GM19463 (cell line): ENCODE data around the gene ST6GALNAC6.

Experiments
- ATAC-seq: cut with Tn5 transposase; IDR thresholded peaks from one replicate; pipeline ENCODE4 v1.9.1; 2021; ENCODE audit warnings: mild to moderate bottlenecking, moderate library complexity; ENCODE audit not compliant: unreplicated experiment

ST6GALNAC6 gene

DNA sequence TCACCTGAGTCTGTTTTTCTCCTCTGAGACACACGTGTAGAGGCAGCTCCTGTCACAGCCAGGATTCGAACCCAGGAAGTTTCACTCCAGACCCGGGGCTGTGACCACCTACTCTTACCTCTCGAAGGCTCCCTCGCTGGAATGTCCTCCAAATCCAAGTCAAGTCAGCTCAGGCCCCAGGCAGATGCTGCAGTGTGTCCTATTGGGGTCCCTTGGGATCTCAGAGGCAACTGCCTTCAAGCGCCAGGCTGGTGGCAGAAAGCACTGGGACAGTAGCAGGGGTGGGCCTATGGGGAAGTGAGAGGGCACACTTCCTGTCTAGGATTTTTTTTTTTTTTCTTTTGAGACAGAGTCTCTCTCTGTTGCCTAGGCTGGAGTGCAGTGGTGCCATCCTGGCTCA lies 18.2 kb upstream of the ST6GALNAC6 start:
- ATAC-seq = no peak

DNA sequence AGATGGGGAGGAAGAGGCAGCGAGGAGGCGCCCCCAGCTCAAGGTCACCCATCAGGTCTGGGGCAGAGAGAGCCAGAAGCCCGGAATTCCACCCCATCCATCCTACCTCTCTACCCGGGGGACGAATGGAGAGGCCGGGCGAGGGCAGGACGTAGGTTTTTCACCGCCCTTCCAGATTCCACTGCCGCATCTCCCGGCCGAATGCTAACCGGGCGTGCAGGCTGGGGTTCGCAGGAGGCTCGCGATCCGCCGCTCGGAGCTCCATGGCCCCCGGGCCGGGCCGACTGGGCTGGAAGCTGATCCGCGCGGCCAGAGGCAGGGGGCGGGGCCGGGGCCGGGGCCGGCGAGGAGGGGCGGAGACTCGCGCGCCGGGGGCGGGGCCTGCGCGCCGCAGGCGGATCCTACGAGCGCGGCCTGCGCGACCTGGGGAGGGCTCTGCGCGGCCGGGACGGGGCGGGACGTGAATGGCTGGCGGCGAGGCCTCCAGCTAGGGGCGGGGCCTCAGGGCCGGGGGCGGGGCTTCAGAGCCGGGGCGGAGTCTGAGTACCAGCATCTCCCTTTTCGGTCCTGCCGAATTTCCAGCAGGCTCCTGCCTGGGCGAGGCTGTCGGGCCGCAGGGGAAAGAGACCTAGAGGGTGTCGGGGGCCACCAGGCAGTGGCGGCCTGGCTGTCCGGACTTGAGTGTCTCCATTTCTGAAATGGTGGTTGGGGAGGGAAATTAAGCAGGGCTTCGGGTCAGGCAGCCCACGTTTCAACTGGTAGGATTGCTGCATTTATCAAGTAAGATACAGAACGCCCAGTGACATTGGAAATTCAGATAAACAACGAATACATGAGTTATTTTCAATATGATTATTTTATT lies 17.5 kb upstream of the ST6GALNAC6 start, which contains the start of gene ST6GALNAC4:
TSS of gene ST6GALNAC4 (minus strand) at position 322 of the 862 bp plus-strand sequence. CDS start 622 bp downstream, outside the sequence.
- ATAC-seq = peak; percentile 77

DNA sequence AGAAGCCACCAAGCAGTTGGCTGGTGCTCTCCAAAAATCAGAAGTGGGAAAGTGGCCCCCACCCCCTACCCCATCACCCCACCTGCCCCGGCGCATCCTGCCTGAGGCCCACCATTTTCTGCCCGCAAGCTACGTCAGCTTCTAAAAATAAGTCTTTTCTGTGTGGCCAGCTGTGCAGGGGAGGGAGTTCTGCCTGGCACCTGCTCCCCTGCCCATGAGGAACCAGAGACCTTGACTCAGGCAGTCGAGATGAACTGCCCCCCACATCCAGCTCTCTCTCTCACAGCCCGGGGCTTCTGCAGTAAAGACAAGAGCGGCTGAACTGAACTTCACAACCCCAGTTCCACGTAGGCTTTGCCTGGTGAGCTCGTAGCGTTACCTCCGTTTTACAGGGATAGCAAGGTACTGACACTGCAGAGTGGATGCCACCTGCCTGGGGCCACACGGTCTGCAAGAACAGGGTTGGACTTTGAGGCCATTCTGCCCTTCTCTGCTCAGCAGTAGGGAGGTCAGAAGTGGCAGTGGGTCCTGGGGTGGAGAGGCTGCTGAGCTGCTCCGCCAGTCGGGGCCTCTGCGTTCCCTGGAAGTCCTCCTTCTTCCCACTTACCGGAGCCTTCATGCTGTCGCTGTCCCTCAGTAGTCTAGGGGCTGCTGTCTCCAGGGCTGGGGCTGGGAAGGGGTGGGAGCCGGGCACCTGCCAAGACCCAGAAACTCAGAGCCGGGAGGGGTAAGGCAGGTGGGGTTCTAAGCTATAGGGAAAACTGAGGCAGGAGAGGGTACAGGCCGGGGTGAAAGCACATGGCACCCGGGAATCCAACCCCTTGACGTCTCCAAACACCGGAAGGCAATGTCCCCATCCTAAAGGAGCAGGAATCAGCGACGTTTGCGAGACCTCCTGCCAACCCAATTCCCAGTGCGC lies 16.7 kb upstream of the ST6GALNAC6 start:
- peak; percentile 21 for ATAC-seq

DNA sequence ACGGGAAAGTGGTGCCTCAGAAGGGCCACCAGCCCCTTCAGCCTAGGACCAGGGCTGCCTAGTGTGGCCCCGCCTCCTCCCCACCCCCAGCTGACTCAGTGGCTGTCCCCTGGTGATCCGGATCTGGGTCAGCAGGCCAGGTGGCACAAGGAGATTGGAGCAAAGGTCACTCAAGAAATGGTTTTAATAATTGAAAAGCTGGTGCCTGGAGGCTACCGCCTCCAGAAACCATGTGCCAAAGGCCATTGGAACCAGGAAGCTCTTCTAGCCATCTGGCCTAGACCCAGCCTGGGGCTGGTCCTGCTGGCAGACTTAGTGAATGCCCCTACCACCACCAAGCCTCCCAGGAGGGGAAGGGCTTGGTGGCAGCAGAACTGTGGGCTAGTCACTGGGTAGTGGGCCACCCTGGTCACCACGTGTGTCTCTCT lies 15.9 kb upstream of the ST6GALNAC6 start:
- no peak for ATAC-seq

DNA sequence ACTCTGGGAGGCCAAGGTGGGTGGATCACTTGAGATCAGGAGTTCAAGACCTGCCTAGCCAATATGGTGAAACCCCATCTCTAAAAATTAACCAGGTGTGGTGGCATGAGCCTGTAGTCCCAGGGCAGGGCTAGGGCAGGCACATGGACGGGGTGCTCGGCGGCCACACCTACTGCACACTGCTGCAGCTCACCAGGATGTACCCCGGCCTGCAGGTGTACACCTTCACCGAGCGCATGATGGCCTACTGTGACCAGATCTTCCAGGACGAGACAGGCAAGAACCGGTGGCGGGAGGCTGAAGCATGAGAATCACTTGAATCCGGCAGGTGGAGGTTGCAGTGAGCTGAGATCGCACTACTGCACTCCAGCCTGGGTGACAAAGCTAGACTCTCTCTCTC lies 14.3 kb upstream of the ST6GALNAC6 start:
- no peak for ATAC-seq

DNA sequence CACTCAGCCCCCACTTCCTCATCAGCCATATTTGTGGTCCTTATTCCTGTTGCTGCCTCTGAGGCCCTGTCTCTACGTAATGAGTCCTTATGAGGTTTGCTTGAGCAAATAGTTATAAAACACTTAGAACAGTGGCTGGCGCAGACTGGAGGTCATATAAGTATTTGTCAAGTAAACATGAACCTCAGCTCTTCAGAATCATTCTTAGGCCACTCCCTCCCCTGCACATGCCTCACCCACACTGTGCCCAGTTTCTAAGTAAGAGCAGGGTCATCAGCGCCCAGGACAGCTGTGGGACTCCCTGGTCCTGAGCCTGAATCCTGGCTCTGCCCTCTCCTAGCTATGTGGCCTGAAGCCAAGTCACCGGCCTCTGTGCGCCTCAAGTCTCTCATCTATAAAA lies 13.5 kb upstream of the ST6GALNAC6 start:
- ATAC-seq = no peak

DNA sequence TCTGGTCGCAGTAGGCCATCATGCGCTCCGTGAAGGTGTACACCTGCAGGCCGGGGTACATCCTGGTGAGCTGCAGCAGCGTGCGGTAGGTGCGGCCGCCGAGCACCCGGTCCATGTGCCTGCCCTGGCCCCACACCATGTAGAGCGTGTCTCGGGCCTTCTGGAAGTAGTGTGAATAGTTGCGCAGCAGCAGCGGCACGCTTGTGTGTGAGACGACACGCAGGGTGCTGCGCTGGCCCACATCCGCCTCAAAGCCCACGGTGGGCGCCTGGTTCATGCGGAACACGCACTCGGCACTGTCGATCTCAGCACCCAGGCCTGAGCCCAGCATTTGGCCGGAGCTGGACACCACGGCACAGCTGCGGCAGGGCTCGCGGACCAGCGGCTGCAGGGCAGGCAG lies 12.9 kb upstream of the ST6GALNAC6 start:
- ATAC-seq = no peak

DNA sequence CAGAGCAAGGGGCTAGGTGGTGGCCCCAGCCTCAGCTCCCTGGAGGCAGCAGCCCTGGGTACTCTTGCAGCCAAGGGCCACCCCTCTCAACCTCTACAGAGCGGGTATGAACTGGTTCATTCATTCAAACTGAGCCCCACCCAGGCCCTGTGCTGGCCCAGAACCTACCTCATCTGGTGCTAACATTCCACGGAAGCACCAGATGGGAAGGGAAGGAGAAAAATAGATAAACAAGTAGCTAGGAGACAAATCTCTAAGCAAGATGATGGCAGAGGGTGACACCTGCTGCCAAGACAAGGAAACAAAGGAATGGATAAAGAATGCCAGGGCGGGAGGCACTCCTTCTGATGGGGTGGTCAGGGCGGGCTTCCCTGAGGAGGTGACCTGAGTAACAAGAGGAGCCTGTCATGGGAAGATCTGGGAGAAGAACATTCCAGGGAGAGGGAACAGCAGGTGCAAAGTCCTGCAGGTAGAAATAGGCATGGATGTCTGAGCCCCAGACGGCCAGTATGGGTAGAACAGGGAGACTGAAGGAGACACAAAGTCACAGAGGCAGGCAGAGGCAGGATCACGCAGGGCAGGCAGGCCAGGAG lies 11.3 kb upstream of the ST6GALNAC6 start:
- no peak for ATAC-seq

DNA sequence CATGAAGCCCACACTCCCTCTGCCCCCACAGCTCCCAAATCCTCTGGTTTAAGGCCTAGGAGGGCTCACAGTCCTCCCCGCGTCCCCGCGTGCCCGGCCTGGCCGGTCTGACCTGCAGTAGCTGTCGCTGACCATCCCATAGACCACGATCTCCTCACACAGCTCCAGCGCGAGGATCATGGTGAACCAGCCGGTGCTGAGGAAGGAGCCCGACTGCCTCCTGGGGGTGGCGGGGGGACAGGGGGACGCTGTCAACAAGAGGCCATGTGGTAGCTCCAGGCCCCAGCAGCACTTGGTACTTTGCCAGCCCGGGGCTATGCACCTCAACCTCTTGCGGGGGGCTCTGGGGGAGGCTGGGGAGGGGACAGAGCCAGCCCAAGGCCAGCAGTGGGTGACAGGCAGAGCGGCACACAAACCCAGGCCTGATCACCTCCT lies 10.5 kb upstream of the ST6GALNAC6 start:
- ATAC-seq = no peak

DNA sequence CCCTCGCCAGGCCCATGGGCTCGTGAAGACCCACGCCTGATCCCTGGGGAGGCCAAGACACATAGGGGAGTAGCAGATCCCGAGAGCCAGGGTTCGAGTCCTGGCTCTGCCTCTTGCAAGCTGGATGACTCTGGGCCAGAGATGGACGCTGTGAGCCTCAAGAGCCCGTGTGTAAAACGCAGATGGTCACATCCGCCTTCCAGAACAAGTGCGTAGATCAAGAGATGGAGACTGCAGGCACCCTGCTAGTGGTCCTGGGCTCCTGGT lies 9.2 kb upstream of the ST6GALNAC6 start:
- ATAC-seq = no peak

DNA sequence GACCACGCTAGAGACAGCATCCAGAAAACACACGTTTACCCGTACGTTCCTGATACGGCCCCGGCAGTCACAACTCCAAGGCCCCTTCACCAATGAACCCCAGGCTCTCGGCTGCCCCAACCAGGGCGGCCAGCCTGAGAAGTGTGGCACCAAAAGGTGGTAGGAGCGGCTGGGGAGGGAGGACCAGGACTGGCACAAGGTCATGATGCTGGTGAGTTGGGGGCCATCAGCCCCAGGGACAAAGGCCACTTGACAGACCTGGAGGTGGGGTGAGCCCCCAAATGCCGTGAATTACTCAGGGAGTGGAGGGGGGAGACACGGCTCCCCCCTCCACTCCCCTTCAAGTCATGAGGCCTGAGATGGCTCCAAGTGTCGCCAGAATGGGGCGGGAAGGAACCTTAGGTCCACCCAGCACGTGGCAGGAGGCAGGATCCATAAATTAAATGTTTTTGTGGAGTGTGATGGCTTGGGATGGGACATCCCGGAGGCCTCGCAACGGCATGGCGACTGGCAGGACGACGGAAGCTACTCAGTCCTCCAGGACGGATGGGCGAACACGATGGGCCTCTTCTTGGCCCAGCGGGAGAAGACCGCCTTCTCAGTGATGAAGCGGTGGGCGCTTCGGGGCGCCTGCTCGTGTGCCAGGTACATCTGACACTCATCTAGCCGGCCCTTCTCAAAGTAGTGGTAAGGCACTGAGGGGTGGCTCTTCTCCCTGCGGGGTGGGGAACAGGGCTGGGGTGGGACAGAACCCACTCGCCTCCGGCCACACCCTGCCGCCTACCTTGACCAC lies 8.7 kb upstream of the ST6GALNAC6 start:
- no peak for ATAC-seq

DNA sequence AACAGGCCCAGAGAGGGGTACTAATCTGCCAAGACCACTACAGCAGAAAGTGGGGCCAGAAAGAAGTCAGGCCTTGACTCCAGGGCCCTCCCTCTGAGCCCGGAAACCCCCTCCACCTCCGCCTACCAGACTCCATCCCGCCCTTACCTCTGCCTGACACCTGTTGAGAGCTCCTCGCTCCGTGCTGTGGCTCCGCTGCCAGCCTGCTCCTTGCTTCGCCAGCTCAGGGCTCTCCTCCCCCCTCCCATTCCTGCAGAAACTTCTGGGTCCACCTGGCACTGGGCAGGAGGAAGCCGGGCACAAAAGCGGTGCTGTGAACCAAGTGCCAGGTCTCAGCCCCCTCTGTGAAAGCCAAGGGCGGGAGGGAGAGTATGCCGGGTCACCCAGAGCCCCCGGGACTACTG lies 6.4 kb upstream of the ST6GALNAC6 start:
- no peak for ATAC-seq

DNA sequence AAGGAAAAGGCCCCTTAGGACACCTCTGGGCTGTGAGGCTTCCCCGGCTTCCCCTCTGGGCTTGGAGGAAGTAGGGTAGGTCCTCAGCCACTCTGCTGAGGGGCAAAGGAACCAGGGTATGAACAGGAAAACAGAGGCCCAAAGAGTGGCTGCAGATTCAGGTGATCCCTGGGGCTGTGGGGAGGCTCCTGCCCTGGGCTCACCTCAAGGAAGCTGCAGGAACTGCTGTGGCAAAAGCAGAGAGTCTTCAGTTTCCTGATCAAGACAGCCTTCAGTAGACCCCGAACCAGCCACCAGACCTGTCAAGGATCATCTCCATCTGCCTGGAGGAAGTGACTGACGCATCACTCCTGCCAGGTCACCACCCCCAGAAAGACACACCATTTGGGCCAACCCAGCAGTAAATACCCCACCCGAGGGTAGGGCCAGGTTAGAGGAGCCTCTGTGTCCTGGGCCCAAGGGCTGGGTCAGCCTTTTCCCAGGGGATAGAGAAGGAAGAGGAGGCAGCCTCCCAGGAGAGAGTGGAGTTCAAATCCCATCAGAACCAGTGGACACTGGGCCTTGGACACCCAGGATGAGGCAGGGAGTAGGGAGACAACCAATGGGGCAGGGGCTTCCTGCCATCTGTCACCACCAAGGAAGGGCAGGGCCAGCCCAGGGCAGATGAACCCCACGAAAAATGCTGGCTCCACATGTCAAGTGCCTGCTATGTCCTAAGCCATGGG lies 5.8 kb upstream of the ST6GALNAC6 start:
- no peak for ATAC-seq

DNA sequence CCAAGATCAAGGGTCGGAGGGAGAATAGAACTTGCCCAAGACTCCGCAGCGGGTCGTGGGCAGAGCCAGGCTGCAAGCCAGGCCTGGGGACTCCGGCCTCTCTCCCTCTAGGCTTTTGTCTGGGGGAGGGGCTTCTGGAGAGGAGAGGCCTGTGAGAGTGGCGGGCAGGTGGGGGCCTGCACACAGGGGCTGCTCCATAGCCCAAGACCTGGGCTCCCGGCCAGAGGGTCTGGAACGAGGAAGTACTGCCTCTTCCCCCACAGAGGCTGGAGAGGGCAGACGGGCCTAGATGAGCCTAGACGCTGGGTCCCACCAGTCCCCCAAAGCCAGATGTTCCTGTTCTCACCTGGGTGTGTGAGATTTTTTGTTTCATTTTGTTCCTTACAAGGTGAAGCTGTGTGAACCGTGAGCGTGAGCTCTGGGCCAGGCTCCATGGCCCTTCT lies 5.2 kb upstream of the ST6GALNAC6 start:
- ATAC-seq = no peak

DNA sequence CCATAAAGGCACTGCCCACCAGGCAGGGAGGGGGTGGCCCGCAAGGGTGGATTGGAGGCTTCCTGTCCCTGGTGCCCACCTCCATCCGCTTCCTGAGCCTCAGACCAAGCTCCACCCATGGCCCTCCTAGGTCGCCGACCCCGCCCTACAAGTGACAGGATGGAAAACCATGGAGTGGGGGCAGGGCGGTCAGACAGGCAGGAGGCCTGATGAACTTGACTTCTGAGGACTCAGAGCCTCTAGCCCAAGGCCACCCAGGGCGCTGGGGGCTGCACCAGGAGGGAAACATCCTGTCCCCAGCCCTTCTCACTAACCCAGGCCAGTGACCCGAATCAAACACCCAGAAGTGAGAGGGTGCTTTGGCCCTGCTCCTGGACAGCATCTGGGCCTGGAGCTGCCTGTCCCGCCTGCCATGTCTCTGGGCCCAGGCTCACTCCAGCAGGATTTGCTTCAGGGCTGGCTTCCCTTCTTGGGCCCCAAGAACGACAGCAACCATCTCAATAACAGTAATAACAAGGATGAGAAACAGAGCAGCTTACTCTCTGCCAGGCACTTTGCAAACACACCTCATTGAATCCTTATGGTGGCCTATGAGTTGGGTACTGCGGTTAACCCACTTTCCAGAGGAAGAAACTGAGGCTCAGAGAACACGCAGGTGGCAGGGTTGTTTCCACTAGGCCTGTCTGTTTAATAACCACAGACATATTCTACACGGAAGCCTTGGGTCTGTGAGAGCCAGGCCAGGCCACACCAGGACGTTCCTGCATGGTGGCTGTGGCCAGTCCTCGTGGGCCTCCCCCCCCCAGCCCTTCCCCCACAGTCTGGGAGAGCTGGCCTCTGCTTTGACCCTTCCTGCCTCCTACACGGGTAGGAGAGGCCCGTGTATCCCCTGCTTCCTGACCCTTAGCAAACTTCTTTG lies 4.4 kb upstream of the ST6GALNAC6 start:
- ATAC-seq = no peak

DNA sequence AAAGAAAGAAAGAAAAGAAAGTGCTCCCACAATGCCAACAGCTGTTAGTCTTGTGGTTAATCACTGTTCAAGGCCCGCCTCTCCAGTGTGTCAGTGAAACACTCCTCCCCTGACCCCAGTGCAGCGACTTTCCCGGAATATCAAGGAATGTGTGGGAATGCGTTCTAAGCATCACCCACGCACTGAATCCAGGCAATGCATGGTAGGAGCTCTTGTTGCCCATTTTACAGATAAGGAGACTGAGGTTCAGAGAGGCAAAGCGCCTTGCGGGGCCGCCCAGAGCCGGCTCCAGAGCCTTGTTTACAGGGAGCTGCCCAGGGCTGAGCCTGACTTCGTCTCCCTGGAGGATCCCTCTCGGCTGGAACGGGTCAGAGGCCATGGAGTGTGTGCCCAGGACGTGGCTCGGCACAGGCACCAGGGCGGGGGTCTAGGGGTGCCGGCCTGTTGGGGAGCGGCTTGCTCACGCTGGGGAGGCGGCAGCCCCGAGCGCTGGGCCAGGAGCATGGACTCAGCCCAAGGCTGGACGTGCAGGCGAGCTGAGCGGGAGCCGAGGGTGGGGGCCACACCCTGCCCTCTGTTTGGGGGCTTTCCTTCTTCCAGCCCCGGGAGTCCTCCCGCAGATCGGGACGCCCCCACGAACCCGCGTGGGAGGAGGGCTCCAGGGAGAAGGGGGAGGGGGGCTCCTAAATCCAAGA lies 823 bp downstream of the ST6GALNAC6 start:
- no peak for ATAC-seq

DNA sequence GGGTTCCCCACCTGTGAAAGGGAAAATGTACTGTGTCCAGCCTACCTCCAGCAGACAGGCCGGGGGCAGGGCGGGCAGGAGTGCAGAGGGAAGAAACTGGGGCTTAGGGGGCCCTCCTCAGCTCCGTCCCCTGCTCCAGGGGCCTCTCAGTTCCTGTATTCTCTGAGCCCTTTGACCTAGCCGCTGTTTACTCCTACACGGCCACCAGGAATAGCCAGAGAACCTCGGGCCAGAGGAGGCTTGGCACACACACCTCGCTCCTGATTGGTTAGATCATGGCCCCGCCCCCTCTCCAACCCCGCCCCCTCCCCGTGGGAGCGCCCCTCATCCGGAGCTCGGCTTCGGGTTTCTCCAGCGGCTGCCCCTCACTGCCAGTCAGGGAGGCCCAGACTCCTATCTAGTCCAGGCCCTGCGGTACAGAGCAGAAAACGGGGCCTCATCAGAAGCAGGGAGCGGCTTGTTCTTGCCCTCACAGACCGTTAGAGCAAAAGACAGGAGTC lies 2.2 kb downstream of the ST6GALNAC6 start:
- no peak for ATAC-seq
